Heart right ventricle (tissue), 16 donors: ENCODE data around the gene PLD1. TPM values are rescaled to one million over a fixed set of nuclear protein-coding genes. Genes with fewer than 3 reads are reported as not detected.

Experiments
- ATAC-seq, 8 donors: fragments of 200-7000 bp; cut with Tn5 transposase; one replicate each; pipeline ENCODE4 v1.9.1; 2020; ENCODE audit warnings: mild to moderate bottlenecking in 8 of 8, moderate library complexity in 8 of 8, moderate number of reproducible peaks in 1 of 8
- DNase-seq, 2 donors: peaks; one replicate each; pipeline ENCODE4 v3.0.0-alpha.2; 2020
- H3K27ac ChIP-seq, 10 donors: fragments of 200-600 bp; sonication (generic) in 2 of 10; one replicate each; pipeline versions ENCODE4 v1.5.0 to v1.8.0; 2020 to 2022; ENCODE audit warnings: mild to moderate bottlenecking in 3 of 10
- H3K27me3 ChIP-seq, 7 donors: fragments of 200-600 bp; one replicate each; pipeline ENCODE4 v1.8.0; 2021 to 2022; ENCODE audit warnings: mild to moderate bottlenecking in 2 of 7
- H3K36me3 ChIP-seq, 9 donors: fragments of 200-600 bp; sonication (generic) in 1 of 9; one replicate each; pipeline versions ENCODE4 v1.5.0 to v1.8.0; 2020 to 2022; ENCODE audit warnings: mild to moderate bottlenecking in 2 of 9
- H3K4me1 ChIP-seq, 9 donors: fragments of 200-600 bp; sonication (generic) in 1 of 9; one replicate each; pipeline versions ENCODE4 v1.5.0 to v1.8.0; 2020 to 2022; ENCODE audit warnings: mild to moderate bottlenecking in 4 of 9
- H3K4me3 ChIP-seq, 10 donors: fragments of 200-600 bp; sonication (generic) in 2 of 10; one replicate each; pipeline versions ENCODE4 v1.5.0 to v1.8.0; 2020 to 2022; ENCODE audit warnings: mild to moderate bottlenecking in 7 of 10, moderate library complexity in 2 of 10
- H3K9me3 ChIP-seq, 11 donors: fragments of 200-600 bp in 10 of 11; sonication (generic) in 2 of 11; one replicate each; pipeline versions ENCODE4 v1.5.0 to v1.8.0; 2013 to 2022; ENCODE audit warnings: mild to moderate bottlenecking in 2 of 11, control low read depth in 1 of 11, moderate library complexity in 1 of 11
- WGBS, 2 donors: extraction: QIAGEN DNeasy Blood & Tissue Kit; methylation state at CpG; one replicate each; pipeline ENCODE4 v1.1.7; 2013; ENCODE audit warnings: inconsistent platforms in 1 of 2; 5-methylcytosine and 5-hydroxymethylcytosine counted together
- intact Hi-C, 10 donors: fragments of 100-400 bp; cut with DNase I; formaldehyde crosslinking; loops; one replicate each; pipeline versions ENCODE4 v1.11.1 to v1.14.2; 2022
- polyA plus RNA-seq, 2 donors: library from polyadenylated mRNA; stranded (reverse); fragments of 200-250 nt; gene quantifications; one replicate each; pipeline ENCODE4 v1.2.3, GENCODE V29; 2013
- total RNA-seq, 10 donors: library from RNA; stranded (reverse); fragmentation: NEBNext Ultra II Directional in 3 of 10; extraction: Animal tissue kit (Norgen Biotek cat#: 25700) in 3 of 10; gene quantifications; one replicate each; pipeline versions ENCODE4 v1.2.1 to v1.2.4, GENCODE V29; 2021 to 2023
- TF ChIP-seq, protein P1 (sequence below), 9 donors: fragments of 200-600 bp; sonication (generic) in 2 of 9; IDR thresholded peaks; one replicate each; pipeline versions ENCODE4 v1.5.0 to v1.8.0; 2021 to 2022; ENCODE audit warnings: antibody characterized with exemption in 9 of 9, mild to moderate bottlenecking in 5 of 9, moderate library complexity in 1 of 9
- donor health status: Arrhythmogenic right ventricular cardiomyopathy.
- donor health status: ischemic (EF 13 %, LVEDD 7.1; RV severe dilation, severe dysfunction).
- donor health status: healthy with polysubstance abuse.
- donor health status: DM: no; HTN: yes; CAD: no.
- donor health status: DM: no; HTN: no; CAD: no.
- donor health status: ischemic (EF 25% LVEDD 6.9; RV normal size, moderate dysfunction).
- donor health status: ischemic (EF 25% LVEDD 5.7; RV mildly dilated, moderate dysfunction).
- donor health status: healthy.
- donor health status: DM: yes; HTN: yes; CAD: no.
- donor health status: Ischemic cardiomyopathy.
- donor health status: ischemic (EF 35%, LVEDD 5.7; RV mildly dilated, moderate dysfunction).
- donor health status: nonischemic (EF 11% LVEDD 7.7; RV severe dilation, severe dysfunction).
- donor health status: DM: yes; HTN: yes; CAD: no.
- donor health status: PGD.
- donor health status: ischemic (EF 29% LVEDD 5.4; RV normal size, mild dysfunction).
- donor health status: nonischemic (EF 23%, LVEDD 6.1; RV moderate dilation, normal function).

PLD1 gene
- total and polyA plus RNA-seq, 12 donors = 10.5 to 83.3 (median 62.9) TPM

DNA sequence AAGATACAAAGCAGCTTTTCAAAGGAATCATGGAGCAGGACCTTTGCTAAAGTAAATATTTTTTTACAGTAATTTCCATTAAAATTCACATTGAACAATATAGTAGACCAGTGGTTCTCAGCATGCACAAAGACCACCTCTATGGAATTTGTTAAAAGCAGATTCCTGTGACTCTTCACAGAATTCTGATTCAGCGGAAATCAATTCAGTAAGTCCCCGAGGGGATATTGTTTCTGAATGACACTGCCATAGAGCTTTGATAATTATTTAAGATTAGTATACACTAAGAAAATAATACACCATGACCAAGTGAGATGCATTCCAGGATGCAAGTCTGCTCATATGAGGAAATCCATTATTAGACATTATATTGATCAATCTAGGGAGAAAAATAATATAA is 188.2 kb downstream of the PLD1 start:
- no peaks in the 10 kb centered on the region for H3K27me3 ChIP-seq
- ATAC-seq (no peak), DNase-seq (no peak)
- intact Hi-C loops = no loop called here
- H3K4me3 ChIP-seq = no peak overlapping the region
- peaks cover 0 to 45% (median 11%) of the 10 kb centered on the region in 9 donors for H3K36me3 ChIP-seq
- peaks cover 0 to 10% (median 0%) of the 10 kb centered on the region in 11 donors for H3K9me3 ChIP-seq
- 80 to 94% methylated on average over 2 of the region's 2 CpGs for WGBS, 2 donors
- H3K4me1 ChIP-seq = peaks cover 0 to 9% (median 5%) of the 10 kb centered on the region in 9 donors
- H3K27ac ChIP-seq = no peak overlapping the region
- TF ChIP-seq, protein P1, sequence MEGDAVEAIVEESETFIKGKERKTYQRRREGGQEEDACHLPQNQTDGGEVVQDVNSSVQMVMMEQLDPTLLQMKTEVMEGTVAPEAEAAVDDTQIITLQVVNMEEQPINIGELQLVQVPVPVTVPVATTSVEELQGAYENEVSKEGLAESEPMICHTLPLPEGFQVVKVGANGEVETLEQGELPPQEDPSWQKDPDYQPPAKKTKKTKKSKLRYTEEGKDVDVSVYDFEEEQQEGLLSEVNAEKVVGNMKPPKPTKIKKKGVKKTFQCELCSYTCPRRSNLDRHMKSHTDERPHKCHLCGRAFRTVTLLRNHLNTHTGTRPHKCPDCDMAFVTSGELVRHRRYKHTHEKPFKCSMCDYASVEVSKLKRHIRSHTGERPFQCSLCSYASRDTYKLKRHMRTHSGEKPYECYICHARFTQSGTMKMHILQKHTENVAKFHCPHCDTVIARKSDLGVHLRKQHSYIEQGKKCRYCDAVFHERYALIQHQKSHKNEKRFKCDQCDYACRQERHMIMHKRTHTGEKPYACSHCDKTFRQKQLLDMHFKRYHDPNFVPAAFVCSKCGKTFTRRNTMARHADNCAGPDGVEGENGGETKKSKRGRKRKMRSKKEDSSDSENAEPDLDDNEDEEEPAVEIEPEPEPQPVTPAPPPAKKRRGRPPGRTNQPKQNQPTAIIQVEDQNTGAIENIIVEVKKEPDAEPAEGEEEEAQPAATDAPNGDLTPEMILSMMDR (IDR thresholded peaks at IDR 0.05) = no peak

DNA sequence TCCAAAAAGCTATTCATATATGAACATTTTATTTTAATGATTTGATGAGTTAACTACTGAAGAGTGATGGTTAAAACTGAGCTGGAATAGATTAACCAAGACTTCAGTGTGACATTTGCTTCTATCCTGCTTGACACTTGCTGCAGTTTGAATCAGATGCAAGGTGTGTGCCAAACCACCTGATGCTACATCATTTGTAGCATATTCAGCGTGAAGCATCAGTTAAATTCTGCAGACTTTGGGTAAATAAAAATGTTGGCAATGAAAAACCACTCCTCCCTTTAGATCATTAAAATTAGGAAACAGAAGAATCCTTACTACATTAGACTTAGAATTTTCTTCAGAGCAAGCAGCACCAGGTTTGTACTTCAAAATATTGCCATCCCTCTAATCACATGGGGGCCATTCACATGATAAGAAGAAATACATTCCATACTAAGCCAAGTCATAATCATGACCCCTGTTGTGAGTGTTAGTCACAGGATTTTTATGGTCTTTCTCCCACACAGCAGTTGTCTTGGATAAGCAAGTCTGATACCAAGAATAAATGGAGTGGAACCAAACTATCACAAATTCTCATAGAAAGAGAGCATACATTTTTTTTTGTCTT is 189.4 kb downstream of the PLD1 start:
- peaks cover 0 to 14% (median 0%) of the 10 kb centered on the region in 11 donors for H3K9me3 ChIP-seq
- 91 to 94% methylated on average over 1 of the region's 1 CpG for WGBS, 2 donors
- H3K27me3 ChIP-seq = no peaks in the 10 kb centered on the region
- no peak for ATAC-seq
- H3K36me3 ChIP-seq = peaks cover 0 to 57% (median 18%) of the 10 kb centered on the region in 9 donors
- TF ChIP-seq, protein P1 (IDR thresholded peaks at IDR 0.05) = no peak
- H3K4me1 ChIP-seq = peaks cover 0 to 9% (median 5%) of the 10 kb centered on the region in 9 donors
- intact Hi-C loops = no loop called here
- H3K27ac ChIP-seq = no peak overlapping the region
- no peak for DNase-seq
- no peak overlapping the region for H3K4me3 ChIP-seq

DNA sequence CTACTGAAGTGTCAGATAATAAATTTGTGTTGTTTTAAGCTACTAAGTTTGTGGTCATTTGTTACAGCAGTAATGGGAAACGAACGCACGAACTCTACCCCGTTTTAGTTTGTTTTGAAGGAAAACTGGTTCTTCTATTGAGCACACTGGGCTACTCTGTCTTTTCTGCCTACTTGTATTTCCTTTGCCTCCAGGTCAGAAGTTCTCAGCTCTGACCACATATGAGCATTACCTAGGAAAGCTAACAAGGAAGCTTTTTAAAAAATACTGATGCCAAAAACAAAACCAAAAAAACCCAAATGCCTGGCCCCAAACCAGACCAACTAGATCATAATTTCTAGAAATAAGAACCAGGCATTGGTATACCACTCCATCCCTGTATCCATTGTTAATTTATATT is 193.5 kb downstream of the PLD1 start:
- Histone ChIP-seq H3K27me3 (no peaks in the 10 kb centered on the region), H3K4me1 (peaks cover 0 to 9% (median 5%) of the 10 kb centered on the region in 9 donors), H3K36me3 (peaks cover 0 to 70% (median 24%) of the 10 kb centered on the region in 9 donors), H3K27ac (no peak overlapping the region), H3K9me3 (peaks cover 0 to 6% (median 0%) of the 10 kb centered on the region in 11 donors), H3K4me3 (no peak overlapping the region)
- ATAC-seq (no peak), DNase-seq (no peak)
- WGBS, 2 donors = 95 to 99% methylated on average over 4 of the region's 4 CpGs
- TF ChIP-seq, protein P1 (IDR thresholded peaks at IDR 0.05) = no peak
- intact Hi-C loops = no loop called here

DNA sequence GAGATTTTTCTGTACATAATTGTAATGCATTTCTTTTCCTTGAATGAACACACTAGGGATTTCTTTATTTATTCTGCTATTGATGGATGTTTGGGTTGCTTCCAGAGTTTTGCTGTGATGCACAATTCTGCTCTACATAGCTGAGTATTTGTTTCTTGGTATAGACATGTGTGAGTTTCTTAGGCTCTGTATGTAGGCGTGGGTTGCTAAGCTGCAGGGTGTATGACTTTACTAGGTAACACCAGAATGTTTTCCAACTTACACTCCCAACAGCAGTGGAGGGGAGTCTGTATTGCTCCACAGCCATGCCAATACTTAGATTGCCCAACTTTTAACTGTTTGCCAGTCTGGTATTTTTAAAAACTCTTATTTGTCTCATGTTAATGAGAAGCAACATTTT is 194.6 kb downstream of the PLD1 start:
- WGBS, 2 donors = 81 to 92% methylated on average over 1 of the region's 1 CpG
- peak in 1 of 8 donors; percentile 39 for ATAC-seq
- H3K27me3 ChIP-seq = no peaks in the 10 kb centered on the region
- intact Hi-C loops = no loop called here
- TF ChIP-seq, protein P1 (IDR thresholded peaks at IDR 0.05) = no peak
- no peak for DNase-seq
- no peak overlapping the region for H3K27ac ChIP-seq
- H3K9me3 ChIP-seq = peaks cover 0 to 6% (median 0%) of the 10 kb centered on the region in 11 donors
- peaks cover 0 to 81% (median 35%) of the 10 kb centered on the region in 9 donors for H3K36me3 ChIP-seq
- H3K4me3 ChIP-seq = no peak overlapping the region
- H3K4me1 ChIP-seq = peaks cover 0 to 2% (median 0%) of the 10 kb centered on the region in 9 donors
